ENCODE results near the gene ADK.

- TF ChIP-seq CTCF (IDR thresholded peaks at IDR 0.05; ENCODE audit: insufficient read depth, low read length), result no peak
- no peak for TF ChIP-seq POLR2AphosphoS5 (IDR thresholded peaks at IDR 0.05; ENCODE audit: low read depth)
- no peak for TF ChIP-seq SPI1 (IDR thresholded peaks at IDR 0.05; ENCODE audit: borderline replicate concordance, low read depth)
Observed at GRCh38 chr10:74415146-74415839, 264.3 kb downstream of the ADK start.

Data from HL-60 (cell line).